Measurements from ENCODE around the gene NOP14. TPM values are rescaled to one million over a fixed set of nuclear protein-coding genes. Genes with fewer than 3 reads are reported as not detected.

Gene NOP14
- total RNA-seq, 4 donors from 2014 or later, result 16.7 to 21.1 (median 18.8) TPM

DNA sequence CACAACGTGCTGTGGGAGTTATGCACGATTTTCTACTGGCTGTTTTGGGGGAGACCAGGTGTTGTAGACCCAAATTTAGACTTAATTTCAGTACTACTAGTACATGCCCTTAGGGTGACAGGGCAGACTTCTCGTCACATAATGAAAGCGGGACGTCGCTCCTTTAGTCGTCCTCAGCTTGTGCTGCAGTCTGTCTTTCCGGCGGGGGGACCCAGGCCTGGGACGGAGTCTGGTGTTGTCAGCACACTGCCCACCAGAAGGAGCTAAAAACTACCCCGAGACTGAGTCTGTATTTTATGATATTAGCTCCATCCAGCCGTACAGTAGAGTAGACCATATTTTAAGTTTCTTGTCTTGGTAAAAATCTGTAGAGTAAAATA lies 35.5 kb downstream of the NOP14 start:
- Histone ChIP-seq H3K4me1 (peaks cover 24 to 35% (median 29%) of the 10 kb centered on the region in 4 donors), H3K9me3 (no peaks in the 10 kb centered on the region), H3K4me3 (no peak overlapping the region), H3K27me3 (no peaks in the 10 kb centered on the region), H3K27ac (replicated peaks in 1 of 4) (no peak overlapping the region), H3K36me3 (peaks cover 41 to 93% (median 90%) of the 10 kb centered on the region in 4 donors)
- WGBS, result 90% methylated on average over 11 of the region's 12 CpGs
- no peak for DNase-seq (ENCODE audit: extremely low spot score)
- intact Hi-C loops (cut with DNase I), result no loop called here
- TF ChIP-seq, protein P1, sequence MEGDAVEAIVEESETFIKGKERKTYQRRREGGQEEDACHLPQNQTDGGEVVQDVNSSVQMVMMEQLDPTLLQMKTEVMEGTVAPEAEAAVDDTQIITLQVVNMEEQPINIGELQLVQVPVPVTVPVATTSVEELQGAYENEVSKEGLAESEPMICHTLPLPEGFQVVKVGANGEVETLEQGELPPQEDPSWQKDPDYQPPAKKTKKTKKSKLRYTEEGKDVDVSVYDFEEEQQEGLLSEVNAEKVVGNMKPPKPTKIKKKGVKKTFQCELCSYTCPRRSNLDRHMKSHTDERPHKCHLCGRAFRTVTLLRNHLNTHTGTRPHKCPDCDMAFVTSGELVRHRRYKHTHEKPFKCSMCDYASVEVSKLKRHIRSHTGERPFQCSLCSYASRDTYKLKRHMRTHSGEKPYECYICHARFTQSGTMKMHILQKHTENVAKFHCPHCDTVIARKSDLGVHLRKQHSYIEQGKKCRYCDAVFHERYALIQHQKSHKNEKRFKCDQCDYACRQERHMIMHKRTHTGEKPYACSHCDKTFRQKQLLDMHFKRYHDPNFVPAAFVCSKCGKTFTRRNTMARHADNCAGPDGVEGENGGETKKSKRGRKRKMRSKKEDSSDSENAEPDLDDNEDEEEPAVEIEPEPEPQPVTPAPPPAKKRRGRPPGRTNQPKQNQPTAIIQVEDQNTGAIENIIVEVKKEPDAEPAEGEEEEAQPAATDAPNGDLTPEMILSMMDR (IDR thresholded peaks at IDR 0.05), result no peak
- TF ChIP-seq POLR2A (IDR thresholded peaks at IDR 0.05; ENCODE audit: low read depth) (no peak), EP300 (IDR thresholded peaks at IDR 0.05) (no peak), POLR2AphosphoS5 (IDR thresholded peaks at IDR 0.05) (no peak)

- intact Hi-C loops (cut with DNase I), result no loop called here
- Histone ChIP-seq H3K9me3 (no peaks in the 10 kb centered on the region), H3K27me3 (no peaks in the 10 kb centered on the region), H3K36me3 (peaks cover 41 to 98% (median 95%) of the 10 kb centered on the region in 4 donors), H3K4me1 (peaks cover 20 to 35% (median 24%) of the 10 kb centered on the region in 4 donors), H3K4me3 (no peak overlapping the region), H3K27ac (replicated peaks in 1 of 4) (no peak overlapping the region)
- 97% methylated on average over 8 of the region's 18 CpGs for WGBS
- no peak for DNase-seq (ENCODE audit: extremely low spot score)
- TF ChIP-seq POLR2AphosphoS5 (IDR thresholded peaks at IDR 0.05), result no peak
- TF ChIP-seq EP300 (IDR thresholded peaks at IDR 0.05), result no peak
- TF ChIP-seq, protein P1 (IDR thresholded peaks at IDR 0.05), result no peak
These were observed 36.0 kb downstream of the NOP14 start for GRCh38 chr4:2927016-2927695.

DNA sequence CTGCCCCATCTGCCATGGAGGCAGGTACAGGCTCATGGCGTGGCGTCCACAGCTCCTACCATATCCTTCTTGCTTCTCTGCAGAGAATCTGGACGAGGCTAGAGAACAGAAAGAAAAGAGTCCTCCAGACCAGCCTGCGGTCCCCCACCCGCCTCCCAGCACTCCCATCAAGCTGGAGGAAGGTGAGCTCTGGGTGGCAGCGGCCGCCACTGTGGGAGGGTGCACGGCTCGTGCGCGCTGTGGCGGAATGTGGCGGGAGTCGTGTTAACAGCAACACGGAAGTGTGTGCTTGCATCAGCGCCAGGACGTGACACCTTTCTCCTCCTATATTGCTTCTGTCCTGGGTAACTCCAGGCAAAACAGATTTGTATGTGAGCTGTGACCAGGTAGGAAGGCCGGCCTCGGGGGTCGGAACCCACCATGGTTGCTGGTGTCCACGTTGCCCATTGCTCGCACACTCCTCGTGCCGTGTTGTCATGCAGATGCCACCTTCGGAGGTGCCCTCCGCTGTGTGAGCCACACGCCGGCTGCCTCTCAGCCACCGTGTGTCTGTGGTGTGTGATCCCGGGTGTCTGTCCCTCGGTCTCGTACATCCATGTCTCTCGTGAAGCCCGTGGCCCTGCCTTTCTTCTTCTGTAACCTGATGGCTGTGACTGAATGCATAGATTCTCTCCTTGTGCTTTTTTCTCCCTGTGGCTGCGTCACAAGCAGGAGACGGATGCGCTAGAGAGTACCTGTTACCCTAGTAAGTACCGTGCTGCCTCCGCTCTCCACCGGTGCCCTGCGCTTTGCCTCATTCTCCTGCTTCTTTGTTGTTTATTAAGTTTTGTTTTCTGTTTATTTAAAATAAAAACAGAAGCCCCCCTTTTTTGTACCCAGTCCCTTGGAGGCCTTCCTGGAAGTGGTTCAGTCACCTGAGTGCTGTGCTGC lies 37.0 kb downstream of the NOP14 start:
- Histone ChIP-seq H3K36me3 (peaks cover 41 to 98% (median 93%) of the 10 kb centered on the region in 4 donors), H3K27ac (replicated peaks in 1 of 4) (no peak overlapping the region), H3K27me3 (no peaks in the 10 kb centered on the region), H3K4me1 (peaks cover 10 to 26% (median 14%) of the 10 kb centered on the region in 4 donors), H3K9me3 (no peaks in the 10 kb centered on the region), H3K4me3 (no peak overlapping the region)
- WGBS, result 92% methylated on average over 38 of the region's 41 CpGs
- no peak for TF ChIP-seq EP300 (IDR thresholded peaks at IDR 0.05)
- TF ChIP-seq, protein P1 (IDR thresholded peaks at IDR 0.05), result no peak
- TF ChIP-seq POLR2AphosphoS5 (IDR thresholded peaks at IDR 0.05), result no peak
- no peak for TF ChIP-seq POLR2A (IDR thresholded peaks at IDR 0.05; ENCODE audit: low read depth)
- intact Hi-C loops (cut with DNase I), result no loop called here
- DNase-seq (ENCODE audit: extremely low spot score), result no peak

GRCh38 chr4:2925496-2925895 lies 37.7 kb downstream of the NOP14 start:
- peaks cover 4 to 19% (median 7%) of the 10 kb centered on the region in 4 donors for H3K4me1 ChIP-seq
- no peak overlapping the region for H3K27ac ChIP-seq (replicated peaks in 1 of 4)
- WGBS, result 85% methylated on average over 5 of the region's 5 CpGs
- H3K27me3 ChIP-seq, result no peaks in the 10 kb centered on the region
- peaks cover 40 to 91% (median 86%) of the 10 kb centered on the region in 4 donors for H3K36me3 ChIP-seq
- intact Hi-C loops (cut with DNase I), result no loop called here
- H3K4me3 ChIP-seq, result no peak overlapping the region
- no peak for TF ChIP-seq POLR2AphosphoS5 (IDR thresholded peaks at IDR 0.05)
- no peaks in the 10 kb centered on the region for H3K9me3 ChIP-seq
- DNase-seq (ENCODE audit: extremely low spot score), result no peak

- intact Hi-C loops (cut with DNase I), result no loop called here
- Histone ChIP-seq H3K27ac (replicated peaks in 1 of 4) (no peak overlapping the region), H3K36me3 (peaks cover 37 to 91% (median 80%) of the 10 kb centered on the region in 4 donors), H3K4me3 (no peak overlapping the region), H3K9me3 (no peaks in the 10 kb centered on the region), H3K4me1 (peaks cover 0 to 14% (median 4%) of the 10 kb centered on the region in 4 donors), H3K27me3 (no peaks in the 10 kb centered on the region)
- TF ChIP-seq, protein P1 (IDR thresholded peaks at IDR 0.05), result no peak
- TF ChIP-seq POLR2AphosphoS5 (IDR thresholded peaks at IDR 0.05), result no peak
- no peak for TF ChIP-seq POLR2A (IDR thresholded peaks at IDR 0.05; ENCODE audit: low read depth)
- no peak for TF ChIP-seq EP300 (IDR thresholded peaks at IDR 0.05)
- 79% methylated on average over 5 of the region's 7 CpGs for WGBS
- DNase-seq (ENCODE audit: extremely low spot score), result no peak
These were observed 38.4 kb downstream of the NOP14 start for GRCh38 chr4:2924765-2925301.
